ENCODE results near the gene EHBP1.

Gene EHBP1

GRCh38 chr2:63092857-63093256, 387.3 kb downstream of the EHBP1 start:
- DNase-seq: no peak

- DNase-seq: no peak
Measured at GRCh38 chr2:63093502-63093901, 388.0 kb downstream of the EHBP1 start.

All from GOT3 (cell line).